ENCODE data around the gene CACNG6. TPM values are rescaled to one million over a fixed set of nuclear protein-coding genes. Genes with fewer than 3 reads are reported as not detected.

The CACNG6 gene
- total RNA-seq, 1 experiment from 2014 or later: 2.5 TPM

- POLR2A ChIA-PET: no interaction called here
- H3K4me3 Mint-ChIP-seq: no peak overlapping the region
These were observed 54.3 kb downstream of the CACNG6 start for GRCh38 chr19:54045771-54046170.

GRCh38 chr19:54047616-54048015, 56.2 kb downstream of the CACNG6 start:
- Mint-ChIP-seq H3K4me1 (no peaks in the 10 kb centered on the region), H3K9me3 (peaks cover 8% of the 10 kb centered on the region), H3K27me3 (ENCODE audit: low read depth) (peaks cover 21% of the 10 kb centered on the region), H3K27ac (no peak overlapping the region), H3K36me3 (no peaks in the 10 kb centered on the region), H3K4me3 (no peak overlapping the region)
- DNase-seq (ENCODE audit: low spot score): no peak
- TF ChIP-seq STAT6 (CRISPR knock-in tag; conservative IDR thresholded peaks at IDR 0.05; ENCODE audit: low read depth): no peak
- TF ChIP-seq ZNF263 (CRISPR knock-in tag; IDR thresholded peaks at IDR 0.05; ENCODE audit: low read depth): no peak
- no peak for ATAC-seq
- ChIA-PET CTCF (interaction anchor here (0.7 kb wide), 1 partner anchor 10 kb away, joined by 3 read pairs; no protein-coding TSS in a partner anchor), POLR2A (no interaction called here)

More at GRCh38 chr19:54045771-54046170, 54.3 kb downstream of the CACNG6 start:
- peaks cover 21% of the 10 kb centered on the region for H3K27me3 Mint-ChIP-seq (ENCODE audit: low read depth)
- no peak overlapping the region for H3K27ac Mint-ChIP-seq
- CTCF ChIA-PET: no interaction called here
- no peak for ATAC-seq
- no peaks in the 10 kb centered on the region for H3K36me3 Mint-ChIP-seq
- no peak for DNase-seq (ENCODE audit: low spot score)
- peaks cover 8% of the 10 kb centered on the region for H3K9me3 Mint-ChIP-seq
- peaks cover 11% of the 10 kb centered on the region for H3K4me1 Mint-ChIP-seq
- TF ChIP-seq SMAD3 (CRISPR knock-in tag; IDR thresholded peaks at IDR 0.05; ENCODE audit: borderline replicate concordance) (no peak), HMGA2 (CRISPR knock-in tag; IDR thresholded peaks at IDR 0.05) (no peak), NR1H2 (CRISPR knock-in tag; IDR thresholded peaks at IDR 0.05) (no peak), PRDM15 (CRISPR knock-in tag; IDR thresholded peaks at IDR 0.05) (no peak), CTCF (IDR thresholded peaks at IDR 0.05) (no peak), GABPB1 (CRISPR knock-in tag; IDR thresholded peaks at IDR 0.05) (no peak), MAX (CRISPR knock-in tag; IDR thresholded peaks at IDR 0.05) (no peak), FOXP1 (CRISPR knock-in tag; IDR thresholded peaks at IDR 0.05; ENCODE audit: borderline replicate concordance) (no peak), TEAD1 (CRISPR knock-in tag; IDR thresholded peaks at IDR 0.05) (no peak), HMGXB4 (CRISPR knock-in tag; IDR thresholded peaks at IDR 0.05) (no peak), ZBTB21 (CRISPR knock-in tag; IDR thresholded peaks at IDR 0.05; ENCODE audit: borderline replicate concordance) (no peak)

Other genes starting within 250 kb of the CACNG6 start
- 4.7 to 5.6 TPM (median 4.9 TPM) in 3 replicates for gene NLRP12, start 167.3 kb upstream of the CACNG6 start, total RNA-seq (2021)
- gene MYADM, start 123.8 kb upstream of the CACNG6 start, total RNA-seq (2021): 78.6 to 86.4 TPM (median 79.7 TPM) in 3 replicates
- 23.0 to 30.0 TPM (median 27.5 TPM) in 3 replicates for gene PRKCG, start 109.4 kb upstream of the CACNG6 start, total RNA-seq (2021)
- 33.3 to 44.1 TPM (median 43.2 TPM) in 3 replicates for gene CACNG7, start 82.4 kb upstream of the CACNG6 start, total RNA-seq (2021)
- 12.5 to 15.7 TPM (median 15.1 TPM) in 3 replicates for gene CACNG8, start 28.7 kb upstream of the CACNG6 start, total RNA-seq (2021)
- not detected in 3 replicates for gene VSTM1, start 72.3 kb downstream of the CACNG6 start, total RNA-seq (2021)
- not detected in 3 replicates for gene TARM1, start 89.7 kb downstream of the CACNG6 start, total RNA-seq (2021)
- 1.7 to 2.7 TPM (median 2.3 TPM) in 3 replicates for gene OSCAR, start 109.2 kb downstream of the CACNG6 start, total RNA-seq (2021)
- 181 to 203 TPM (median 203 TPM) in 3 replicates for gene NDUFA3, start 111.2 kb downstream of the CACNG6 start, total RNA-seq (2021)
- gene TFPT, start 124.0 kb downstream of the CACNG6 start, total RNA-seq (2021): 20.5 to 24.6 TPM (median 24.2 TPM) in 3 replicates
- 82.3 to 92.8 TPM (median 89.5 TPM) in 3 replicates for gene PRPF31, start 124.1 kb downstream of the CACNG6 start, total RNA-seq (2021)
- gene CNOT3, start 146.1 kb downstream of the CACNG6 start, total RNA-seq (2021): 90.7 to 96.8 TPM (median 93.3 TPM) in 3 replicates
- 4.6 to 5.4 TPM (median 4.9 TPM) in 3 replicates for gene LENG1, start 168.1 kb downstream of the CACNG6 start, total RNA-seq (2021)
- gene TMC4, start 181.5 kb downstream of the CACNG6 start, total RNA-seq (2021): 9.3 to 14.7 TPM (median 13.8 TPM) in 3 replicates
- 109 to 126 TPM (median 113 TPM) in 3 replicates for gene MBOAT7, start 197.9 kb downstream of the CACNG6 start, total RNA-seq (2021)
- 32.0 to 34.3 TPM (median 32.5 TPM) in 3 replicates for gene TSEN34, start 199.7 kb downstream of the CACNG6 start, total RNA-seq (2021)
- 1,828 to 2,106 TPM (median 2,018 TPM) in 3 replicates for gene RPS9, start 209.2 kb downstream of the CACNG6 start, total RNA-seq (2021)
- gene LILRB3, start 231.4 kb downstream of the CACNG6 start, total RNA-seq (2021): not detected in 3 replicates